ENCODE data around the gene C20orf96. TPM values are rescaled to one million over a fixed set of nuclear protein-coding genes. Genes with fewer than 3 reads are reported as not detected.

The C20orf96 gene, protein sequence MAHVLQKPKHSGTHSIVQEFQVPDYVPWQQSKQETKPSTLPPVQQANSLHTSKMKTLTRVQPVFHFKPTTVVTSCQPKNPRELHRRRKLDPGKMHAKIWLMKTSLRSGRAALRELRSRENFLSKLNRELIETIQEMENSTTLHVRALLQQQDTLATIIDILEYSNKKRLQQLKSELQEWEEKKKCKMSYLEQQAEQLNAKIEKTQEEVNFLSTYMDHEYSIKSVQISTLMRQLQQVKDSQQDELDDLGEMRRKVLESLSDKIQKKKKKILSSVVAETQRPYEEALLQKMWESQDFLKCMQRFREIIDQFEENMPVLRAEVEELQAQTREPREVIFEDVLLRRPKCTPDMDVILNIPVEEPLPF
- 3.1 and 3.4 TPM in 2 replicates for total RNA-seq

DNA sequence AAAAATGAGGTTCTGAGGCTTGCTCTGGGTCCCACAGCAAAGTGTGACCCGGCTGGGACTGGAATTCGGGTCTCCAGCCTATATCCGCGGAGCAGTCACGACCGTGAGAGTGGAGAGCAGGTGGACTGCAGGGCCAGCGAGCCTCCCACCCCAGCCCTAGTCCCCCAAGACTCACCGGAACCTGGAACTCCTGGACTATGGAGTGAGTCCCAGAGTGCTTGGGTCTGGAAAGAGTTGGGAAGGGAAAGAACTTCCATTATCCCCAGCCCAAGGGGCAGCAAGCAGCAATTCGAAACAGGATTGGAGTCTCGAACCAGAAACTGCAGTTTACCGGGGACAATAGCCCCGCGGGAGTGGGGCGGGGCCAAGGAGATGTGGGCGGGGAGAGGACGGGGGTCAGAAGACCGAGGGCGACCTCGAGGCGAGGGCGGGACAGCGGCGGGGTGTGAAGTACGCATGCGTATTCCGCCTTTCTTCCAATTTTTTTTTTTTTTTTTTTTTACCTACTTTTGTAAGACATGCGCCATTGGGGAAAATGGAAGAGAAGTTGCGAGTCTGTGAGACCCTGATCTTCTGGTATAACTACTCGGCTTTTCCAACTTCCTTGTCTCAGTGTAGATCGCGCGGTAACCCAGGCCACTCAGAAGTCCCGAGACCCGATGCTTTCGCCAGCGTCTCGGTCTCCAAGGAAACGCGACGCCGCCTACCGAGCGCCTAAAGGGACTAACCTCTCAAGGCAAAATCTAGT lies at the start of gene C20orf96:
Gene C20orf96, minus strand, starts transcription at position 667 of the 748 bp plus-strand sequence. Its CDS starts 140 bp downstream, at position 527.

DNA sequence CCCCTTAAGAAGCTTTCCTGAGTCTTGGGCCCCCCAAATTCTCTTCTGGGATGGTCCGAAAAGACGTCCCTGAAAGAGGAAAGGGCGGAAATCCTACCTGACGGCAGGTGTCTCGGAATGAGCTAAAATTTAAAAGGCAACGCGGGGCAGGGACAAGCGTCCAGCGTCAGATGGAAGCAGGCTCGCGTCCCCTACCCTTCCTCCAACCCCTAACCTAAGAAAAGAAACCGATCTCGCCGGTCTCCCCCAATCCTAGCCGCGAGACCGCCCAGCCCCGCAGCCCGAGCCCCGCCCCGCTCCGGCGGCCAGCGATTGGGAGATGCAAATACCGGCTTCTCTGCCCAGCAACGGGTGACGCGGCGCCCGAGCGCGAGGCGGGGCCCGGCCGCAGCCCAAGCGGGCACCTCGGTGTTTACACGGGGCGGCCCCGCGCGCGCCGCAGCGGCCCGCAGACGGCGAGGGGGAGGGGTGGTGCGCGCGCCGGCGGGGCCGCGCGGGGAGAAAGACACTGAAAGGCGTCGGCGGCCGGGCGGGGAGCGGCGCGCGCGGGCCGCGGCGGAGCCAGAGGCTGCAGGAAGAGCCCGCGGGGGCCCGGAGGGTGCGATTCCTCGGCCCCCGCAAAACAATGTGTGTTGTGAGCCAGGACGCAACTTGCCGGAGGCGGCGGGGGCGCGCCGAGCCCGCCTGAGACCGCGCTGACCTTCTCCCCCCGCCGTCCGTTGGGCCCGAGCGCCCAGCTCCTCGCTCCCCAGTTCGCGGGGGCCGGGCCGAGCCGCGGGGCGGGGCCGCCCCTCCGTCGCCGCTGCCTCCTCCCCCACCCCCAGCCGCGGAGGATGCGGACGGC lies 34.7 kb upstream of the C20orf96 start, which contains the start of gene SOX12:
Gene SOX12, plus strand, starts transcription at position 508 of the 844 bp plus-strand sequence. CDS start 373 bp downstream, outside the sequence.

DNA sequence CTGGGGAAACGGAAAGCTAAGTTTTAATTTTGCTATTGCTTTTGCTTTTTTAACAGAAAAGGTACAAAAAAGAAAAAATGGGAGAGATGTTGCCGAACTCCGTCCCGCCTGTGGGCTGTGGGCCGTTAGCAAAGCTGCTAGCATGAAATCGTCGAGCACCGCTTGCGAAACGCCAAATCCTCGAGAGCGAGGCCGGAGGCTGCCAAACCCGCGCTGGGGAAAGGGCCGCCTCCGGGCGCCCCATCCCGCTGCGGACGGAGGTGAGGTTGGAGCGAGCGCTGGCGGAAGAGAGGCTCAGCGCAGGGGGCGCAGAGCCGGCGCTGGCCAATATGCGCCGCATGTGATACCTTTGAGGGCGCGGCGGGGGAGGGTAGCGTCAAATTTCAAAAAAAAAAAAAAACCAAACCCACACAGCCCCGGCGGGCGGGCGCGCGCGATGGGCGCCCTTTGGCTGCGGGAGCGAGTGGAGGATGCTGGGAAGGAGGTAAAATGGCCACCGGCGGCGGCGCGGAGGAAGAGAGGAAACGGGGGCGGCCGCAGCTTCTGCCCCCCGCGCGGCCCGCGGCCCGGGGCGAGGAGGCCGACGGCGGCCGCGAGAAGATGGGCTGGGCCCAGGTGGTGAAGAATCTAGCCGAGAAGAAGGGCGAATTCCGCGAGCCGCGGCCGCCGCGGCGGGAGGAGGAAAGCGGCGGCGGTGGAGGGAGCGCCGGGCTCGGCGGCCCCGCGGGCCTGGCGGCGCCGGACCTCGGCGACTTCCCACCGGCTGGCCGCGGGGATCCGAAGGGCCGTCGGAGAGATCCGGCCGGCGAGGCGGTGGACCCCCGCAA lies 6.8 kb upstream of the C20orf96 start, which contains the start of gene ZCCHC3:
Gene ZCCHC3, plus strand, starts transcription at position 473 of the 827 bp plus-strand sequence. Its CDS starts 17 bp downstream, at position 490.

DNA sequence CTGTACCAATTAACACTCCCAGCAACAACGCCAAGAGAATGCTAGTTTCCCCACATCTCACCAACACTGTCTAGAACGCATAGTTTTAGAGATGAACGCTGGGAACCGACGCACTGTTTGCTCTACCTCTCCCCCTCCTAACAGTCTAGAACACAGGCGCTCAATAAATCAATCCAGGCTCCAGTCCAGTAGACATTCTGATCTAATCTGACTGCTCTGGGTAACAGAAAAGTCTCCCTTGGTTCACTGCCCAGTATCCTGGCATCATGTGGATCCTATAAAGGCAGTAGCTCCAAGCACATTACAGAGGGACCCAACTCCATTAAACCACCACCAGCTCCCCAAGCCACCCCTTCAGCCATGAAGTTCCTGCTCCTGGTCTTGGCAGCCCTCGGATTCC lies 33.1 kb downstream of the C20orf96 start, which contains the start of gene DEFB132:
Gene DEFB132, plus strand, starts transcription at position 306 of the 400 bp plus-strand sequence. Its CDS starts 55 bp downstream, at position 361.

DNA sequence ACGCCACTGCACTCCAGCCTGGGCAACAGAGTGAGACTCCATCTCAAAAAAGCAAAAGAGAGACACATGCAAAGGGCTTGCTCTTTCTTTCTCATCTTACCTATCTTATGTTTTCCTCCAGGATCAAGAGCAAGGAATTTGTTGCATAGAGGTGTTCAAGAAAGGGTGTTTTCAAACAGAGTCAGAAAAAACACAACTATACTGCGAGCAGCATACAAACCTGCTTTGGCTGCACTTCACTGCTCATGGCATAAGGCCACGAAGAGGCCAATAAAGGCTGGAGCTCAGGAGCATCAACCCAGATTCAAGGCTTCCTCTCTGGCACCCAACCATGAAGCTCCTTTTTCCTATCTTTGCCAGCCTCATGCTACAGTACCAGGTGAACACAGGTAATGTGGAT lies 63.6 kb downstream of the C20orf96 start, which contains the start of gene DEFB129:
Gene DEFB129, plus strand, starts transcription at position 301 of the 400 bp plus-strand sequence. Its CDS starts 31 bp downstream, at position 332.

Other genes starting within 250 kb of the C20orf96 start
- gene DEFB125, start 203.1 kb downstream of the C20orf96 start, total RNA-seq = not detected in 2 replicates
- gene DEFB126, start 148.2 kb downstream of the C20orf96 start, total RNA-seq = not detected in 2 replicates
- gene DEFB127, start 133.3 kb downstream of the C20orf96 start, total RNA-seq = not detected in 2 replicates
- gene DEFB128, start 101.0 kb downstream of the C20orf96 start, total RNA-seq = not detected in 2 replicates
- not detected in 2 replicates for gene DEFB129, start 63.5 kb downstream of the C20orf96 start, total RNA-seq
- gene DEFB132, start 33.0 kb downstream of the C20orf96 start, total RNA-seq = not detected in 2 replicates
- gene ZCCHC3, start 6.8 kb upstream of the C20orf96 start, total RNA-seq = 12.7 and 23.3 TPM in 2 replicates
- gene SOX12, start 34.8 kb upstream of the C20orf96 start, total RNA-seq = 10.1 and 10.3 TPM in 2 replicates
- gene NRSN2, start 56.4 kb upstream of the C20orf96 start, total RNA-seq = 33.5 and 56.9 TPM in 2 replicates
- 57.0 and 452 TPM in 2 replicates for gene TRIB3, start 90.0 kb upstream of the C20orf96 start, total RNA-seq
- 92.9 and 122 TPM in 2 replicates for gene RBCK1, start 117.5 kb upstream of the C20orf96 start, total RNA-seq
- gene TBC1D20, start 171.8 kb upstream of the C20orf96 start, total RNA-seq = 52.0 and 63.9 TPM in 2 replicates

Measured in placental pericyte (primary cell).